NCI-H2081 (cell line): Measurements from ENCODE around the gene CLDN9.

Source experiments
- DNase-seq, 2 experiments: peaks; one replicate each; lab custom pipeline; 2025; lab: John Stamatoyannopoulos, UW

Gene CLDN9

GRCh38 chr16:2974319-2975056 is 38.2 kb upstream of the CLDN9 start:
- no peak for DNase-seq

GRCh38 chr16:2975161-2975795 is 37.4 kb upstream of the CLDN9 start:
- DNase-seq: no peak

GRCh38 chr16:2976201-2976600 is 36.5 kb upstream of the CLDN9 start:
- no peak for DNase-seq

- DNase-seq: no peak
Observed at GRCh38 chr16:2976673-2977072, 36.0 kb upstream of the CLDN9 start.

- DNase-seq: peak; percentile 88 to 95
Observed at GRCh38 chr16:2977440-2977839, 35.3 kb upstream of the CLDN9 start.

- no peak for DNase-seq
Observed at GRCh38 chr16:2979669-2980226, 33.0 kb upstream of the CLDN9 start.

GRCh38 chr16:2980227-2981176 is 32.2 kb upstream of the CLDN9 start, which contains the start of gene PKMYT1:
TSS of gene PKMYT1 (minus strand) at chr16:2980446. CDS start at chr16:2979657, 789 bp downstream.
- DNase-seq: peak; percentile 87 to 91

GRCh38 chr16:2981177-2981898 is 31.4 kb upstream of the CLDN9 start:
- no peak for DNase-seq

GRCh38 chr16:2981899-2982250 is 30.8 kb upstream of the CLDN9 start:
- DNase-seq: no peak

GRCh38 chr16:2982402-2982801 is 30.3 kb upstream of the CLDN9 start:
- no peak for DNase-seq

- peak; percentile 68 to 70 for DNase-seq
Observed at GRCh38 chr16:2983706-2984136, 29.0 kb upstream of the CLDN9 start.

GRCh38 chr16:2985462-2985861 is 27.3 kb upstream of the CLDN9 start:
- no peak for DNase-seq

- DNase-seq: peak in 1 of 2 experiments; percentile 16
Observed at GRCh38 chr16:2985893-2986355, 26.8 kb upstream of the CLDN9 start.

GRCh38 chr16:2986623-2987188 is 26.0 kb upstream of the CLDN9 start:
- DNase-seq: no peak

- DNase-seq: no peak
Observed at GRCh38 chr16:2987286-2987685, 25.4 kb upstream of the CLDN9 start.

- DNase-seq: peak; percentile 42 to 75
Observed at GRCh38 chr16:2987833-2988232, 24.9 kb upstream of the CLDN9 start.

- DNase-seq: no peak
Observed at GRCh38 chr16:2988590-2989099, 24.1 kb upstream of the CLDN9 start.

- no peak for DNase-seq
Observed at GRCh38 chr16:2990891-2991290, 21.8 kb upstream of the CLDN9 start.

- DNase-seq: no peak
Observed at GRCh38 chr16:2991566-2992261, 21.0 kb upstream of the CLDN9 start.
